Measurements from ENCODE around the gene DVL2. TPM values are rescaled to one million over a fixed set of nuclear protein-coding genes. Genes with fewer than 3 reads are reported as not detected.
A peak's percentile ranks its signal among the peaks of the same experiment; 100 is the strongest.

Gene DVL2
- total RNA-seq, 1 experiment from 2014 or later, result 36.9 TPM

- Histone ChIP-seq H3K27me3 (ENCODE audit: low read length) (no peaks in the 10 kb centered on the region), H4K20me1 (ENCODE audit: low read length) (peaks cover 14% of the 10 kb centered on the region; the same call in 1 of the 2 replicates), H3K9ac (ENCODE audit: low read length) (peak overlapping the region; percentile 97), H2AFZ (ENCODE audit: low read length) (no peak overlapping the region; the same call in 1 of the 2 replicates), H3K27ac (ENCODE audit: low read length) (peak overlapping the region; percentile 97), H3F3A (ENCODE audit: low read length, unreplicated experiment) (no peaks in the 10 kb centered on the region), H3K4me1 (ENCODE audit: insufficient read depth, low read length) (peaks cover 34% of the 10 kb centered on the region), H3K36me3 (ENCODE audit: low read depth, low read length) (peaks cover 26% of the 10 kb centered on the region), H3K9me2 (replicated peaks; ENCODE audit: low read length) (no peaks in the 10 kb centered on the region), H3K79me2 (ENCODE audit: low read length) (peaks cover 38% of the 10 kb centered on the region), H3K4me2 (ENCODE audit: low read length) (peak overlapping the region; percentile 86), H3K4me3 (ENCODE audit: low read length) (peak overlapping the region; percentile 81), H3K9me3 (ENCODE audit: low read length) (no peaks in the 10 kb centered on the region)
- TF ChIP-seq CTCF (conservative IDR thresholded peaks at IDR 0.05; ENCODE audit: low read depth, low read length), result no peak
- ChIA-PET POLR2A (ENCODE audit: unreplicated experiment) (no interaction called here), CTCF (no interaction called here)
- BruUV-seq (replicated peaks), result no TSS peak
- no peak for ATAC-seq
- intact Hi-C loops (cut with micrococcal nuclease), result no loop called here
- DNase-seq, result no peak
These were observed 15.0 kb downstream of the DVL2 start for GRCh38 chr17:7219229-7219811.

GRCh38 chr17:7218758-7219157 lies 15.6 kb downstream of the DVL2 start:
- no TSS peak for BruUV-seq (replicated peaks)
- no peak overlapping the region for H3K27ac ChIP-seq (ENCODE audit: low read length)
- intact Hi-C loops (cut with micrococcal nuclease), result no loop called here

GRCh38 chr17:7218166-7218565 lies 16.2 kb downstream of the DVL2 start:
- no TSS peak for BruUV-seq (replicated peaks)
- Histone ChIP-seq H3K36me3 (ENCODE audit: low read depth, low read length) (peaks cover 19% of the 10 kb centered on the region), H3K9me2 (replicated peaks; ENCODE audit: low read length) (no peaks in the 10 kb centered on the region), H4K20me1 (ENCODE audit: low read length) (peaks cover 14% of the 10 kb centered on the region; the same call in 1 of the 2 replicates), H3K9me3 (ENCODE audit: low read length) (no peaks in the 10 kb centered on the region), H3K27ac (ENCODE audit: low read length) (no peak overlapping the region), H3K4me2 (ENCODE audit: low read length) (peak overlapping the region; percentile 73; the same call in 1 of the 2 replicates), H3K79me2 (ENCODE audit: low read length) (peaks cover 47% of the 10 kb centered on the region), H3K9ac (ENCODE audit: low read length) (no peak overlapping the region), H3F3A (ENCODE audit: low read length, unreplicated experiment) (no peaks in the 10 kb centered on the region), H3K27me3 (ENCODE audit: low read length) (no peaks in the 10 kb centered on the region), H3K4me3 (ENCODE audit: low read length) (no peak overlapping the region), H2AFZ (ENCODE audit: low read length) (peak overlapping the region; percentile 65; the same call in 1 of the 2 replicates), H3K4me1 (ENCODE audit: insufficient read depth, low read length) (peaks cover 34% of the 10 kb centered on the region)
- TF ChIP-seq EZH2phosphoT487 (IDR thresholded peaks at IDR 0.05; ENCODE audit: borderline replicate concordance, low read length), result no peak
- TF ChIP-seq EZH2 (IDR thresholded peaks at IDR 0.05; ENCODE audit: low read length, unreplicated experiment), result no peak
- no peak for TF ChIP-seq CTCF (conservative IDR thresholded peaks at IDR 0.05; ENCODE audit: low read depth, low read length)
- intact Hi-C loops (cut with micrococcal nuclease), result no loop called here
- CTCF ChIA-PET, result no interaction called here
- no peak for ATAC-seq
- POLR2A ChIA-PET (ENCODE audit: unreplicated experiment), result no interaction called here
- no peak for DNase-seq

More at GRCh38 chr17:7218758-7219157, 15.6 kb downstream of the DVL2 start:
- Histone ChIP-seq H3K9me3 (ENCODE audit: low read length) (no peaks in the 10 kb centered on the region), H4K20me1 (ENCODE audit: low read length) (peaks cover 14% of the 10 kb centered on the region; the same call in 1 of the 2 replicates), H3K36me3 (ENCODE audit: low read depth, low read length) (peaks cover 25% of the 10 kb centered on the region), H3K79me2 (ENCODE audit: low read length) (peaks cover 41% of the 10 kb centered on the region), H3K4me2 (ENCODE audit: low read length) (peak overlapping the region; percentile 86; the same call in 1 of the 2 replicates), H3K9me2 (replicated peaks; ENCODE audit: low read length) (no peaks in the 10 kb centered on the region), H3F3A (ENCODE audit: low read length, unreplicated experiment) (no peaks in the 10 kb centered on the region), H3K9ac (ENCODE audit: low read length) (no peak overlapping the region), H3K27me3 (ENCODE audit: low read length) (no peaks in the 10 kb centered on the region), H2AFZ (ENCODE audit: low read length) (no peak overlapping the region), H3K4me3 (ENCODE audit: low read length) (no peak overlapping the region), H3K4me1 (ENCODE audit: insufficient read depth, low read length) (peaks cover 34% of the 10 kb centered on the region)
- CTCF ChIA-PET, result no interaction called here
- DNase-seq (no peak), ATAC-seq (no peak)
- no peak for TF ChIP-seq CTCF (conservative IDR thresholded peaks at IDR 0.05; ENCODE audit: low read depth, low read length)
- TF ChIP-seq EZH2phosphoT487 (IDR thresholded peaks at IDR 0.05; ENCODE audit: borderline replicate concordance, low read length), result no peak
- TF ChIP-seq EZH2 (IDR thresholded peaks at IDR 0.05; ENCODE audit: low read length, unreplicated experiment), result no peak
- POLR2A ChIA-PET (ENCODE audit: unreplicated experiment), result no interaction called here

Data from PC-3 (cell line).